Activated T-cell treated with anti-CD3 and anti-CD28 coated beads for 1 hour (primary cell): ENCODE results near the gene ISG15.
A peak's percentile ranks its signal among the peaks of the same experiment; 100 is the strongest.

ENCODE experiments used
- DNase-seq: peaks from one replicate; pipeline ENCODE4 v3.0.0-alpha.2; 2020; ENCODE audit warnings: low read depth

ISG15 gene

DNA sequence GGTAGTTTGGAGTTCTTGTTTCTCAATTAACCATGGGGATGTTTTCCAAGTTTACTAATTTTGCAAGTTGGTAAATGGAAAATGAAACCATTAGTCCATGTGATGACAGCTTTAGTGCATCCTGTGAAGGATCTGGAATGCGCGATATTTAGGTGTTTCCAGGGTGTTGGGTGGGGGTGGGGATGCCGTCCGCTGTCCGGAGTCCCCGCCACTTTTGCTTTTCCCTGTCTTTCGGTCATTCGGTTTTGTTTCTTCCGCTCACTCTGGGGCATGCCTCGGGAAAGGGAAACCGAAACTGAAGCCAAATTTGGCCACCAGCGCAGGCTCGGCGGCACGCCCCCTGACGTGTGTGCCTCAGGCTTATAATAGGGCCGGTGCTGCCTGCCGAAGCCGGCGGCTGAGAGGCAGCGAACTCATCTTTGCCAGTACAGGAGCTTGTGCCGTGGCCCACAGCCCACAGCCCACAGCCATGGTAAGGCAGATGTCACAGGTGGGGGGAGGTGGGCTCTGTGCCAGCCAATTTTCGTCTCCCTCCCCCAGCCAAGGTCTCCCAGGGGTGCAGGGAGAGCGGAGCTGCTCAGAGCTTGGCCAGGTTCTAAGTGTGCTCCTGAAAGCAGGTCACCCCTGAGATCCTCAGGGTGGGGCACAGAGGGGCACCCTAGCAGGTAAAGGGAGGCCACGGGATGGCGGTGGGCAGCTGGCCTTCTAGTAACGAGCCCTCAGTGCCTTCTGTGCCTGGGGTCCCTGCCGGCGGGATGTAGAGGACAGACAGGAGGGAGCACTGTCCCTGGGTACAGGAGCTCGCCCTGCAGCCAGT is at the start of gene ISG15:
ISG15 (plus strand) TSS at position 393 of the 817 bp plus-strand sequence; CDS start at position 470, 77 bp downstream.
- peak; percentile 87 for DNase-seq

GRCh38 chr1:963746-964525 is 49.4 kb upstream of the ISG15 start:
- DNase-seq = no peak

DNA sequence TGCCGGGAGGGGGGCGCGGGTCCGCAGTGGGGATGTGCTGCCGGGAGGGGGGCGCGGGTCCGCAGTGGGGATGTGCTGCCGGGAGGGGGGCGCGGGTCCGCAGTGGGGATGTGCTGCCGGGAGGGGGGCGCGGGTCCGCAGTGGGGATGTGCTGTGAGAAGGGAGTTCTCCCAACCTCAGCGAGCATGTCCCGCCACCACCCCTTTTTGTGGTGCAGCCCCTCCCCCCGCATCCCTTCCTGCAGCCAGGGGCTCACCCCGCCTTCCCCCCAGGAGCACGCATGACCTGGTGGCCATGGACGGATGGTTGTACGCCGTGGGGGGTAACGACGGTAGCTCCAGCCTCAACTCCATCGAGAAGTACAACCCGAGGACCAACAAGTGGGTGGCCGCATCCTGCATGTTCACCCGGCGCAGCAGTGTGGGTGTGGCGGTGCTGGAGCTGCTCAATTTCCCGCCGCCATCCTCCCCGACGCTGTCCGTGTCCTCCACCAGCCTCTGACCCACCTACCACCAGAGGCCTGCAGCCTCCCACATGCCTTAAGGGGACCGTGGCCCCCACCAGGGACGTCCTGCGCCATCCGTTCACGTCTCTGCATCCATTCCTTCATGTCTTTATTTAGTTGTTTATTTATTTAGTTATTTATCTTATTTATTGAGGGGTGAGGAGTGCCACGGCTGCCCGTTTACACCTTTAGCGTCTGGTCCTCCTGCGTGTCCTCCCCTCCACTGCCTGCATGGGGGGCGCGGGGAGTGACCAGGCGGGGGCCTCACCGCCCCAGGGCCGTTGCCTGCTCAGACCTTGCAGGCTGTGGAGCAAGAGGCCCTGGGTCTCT is 48.4 kb upstream of the ISG15 start:
- no peak for DNase-seq

GRCh38 chr1:965526-966134 is 47.7 kb upstream of the ISG15 start:
- no peak for DNase-seq

- no peak for DNase-seq
These were observed 47.1 kb upstream of the ISG15 start, which contains the start of gene PLEKHN1 for GRCh38 chr1:966135-966703. PLEKHN1 (plus strand) TSS chr1:966482; CDS start chr1:966532, 50 bp downstream.

DNA sequence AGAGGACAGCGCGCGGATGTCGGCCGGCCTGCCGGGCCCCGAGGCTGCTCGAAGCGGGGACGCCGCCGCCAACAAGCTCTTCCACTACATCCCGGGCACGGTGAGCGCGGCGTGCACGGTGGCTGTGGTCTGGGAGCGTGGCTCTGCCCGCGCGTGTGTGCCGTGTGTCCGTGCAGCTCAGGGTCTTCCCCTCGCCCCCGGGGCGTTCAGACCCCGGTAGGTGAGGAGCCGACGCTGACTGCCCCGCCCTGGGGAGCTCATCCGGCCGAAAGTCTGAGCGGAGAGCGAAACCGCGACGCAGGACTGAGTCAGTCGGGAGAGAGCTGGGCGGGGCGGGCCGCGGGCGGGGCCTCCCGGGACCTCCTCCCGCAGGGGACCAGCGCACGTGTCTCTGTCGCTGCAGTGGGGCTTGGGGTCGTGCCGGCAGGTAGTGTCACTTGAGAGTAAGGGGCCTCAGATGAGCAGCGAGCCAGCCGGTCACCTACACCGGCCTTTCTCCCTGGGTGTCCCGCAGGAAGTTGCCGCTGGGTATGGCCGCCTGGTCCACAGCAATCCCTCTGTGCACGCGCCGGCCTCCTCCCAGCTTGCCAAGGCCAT is 46.5 kb upstream of the ISG15 start:
- peak; percentile 81 for DNase-seq

GRCh38 chr1:967466-968343 is 45.6 kb upstream of the ISG15 start:
- DNase-seq = no peak

DNA sequence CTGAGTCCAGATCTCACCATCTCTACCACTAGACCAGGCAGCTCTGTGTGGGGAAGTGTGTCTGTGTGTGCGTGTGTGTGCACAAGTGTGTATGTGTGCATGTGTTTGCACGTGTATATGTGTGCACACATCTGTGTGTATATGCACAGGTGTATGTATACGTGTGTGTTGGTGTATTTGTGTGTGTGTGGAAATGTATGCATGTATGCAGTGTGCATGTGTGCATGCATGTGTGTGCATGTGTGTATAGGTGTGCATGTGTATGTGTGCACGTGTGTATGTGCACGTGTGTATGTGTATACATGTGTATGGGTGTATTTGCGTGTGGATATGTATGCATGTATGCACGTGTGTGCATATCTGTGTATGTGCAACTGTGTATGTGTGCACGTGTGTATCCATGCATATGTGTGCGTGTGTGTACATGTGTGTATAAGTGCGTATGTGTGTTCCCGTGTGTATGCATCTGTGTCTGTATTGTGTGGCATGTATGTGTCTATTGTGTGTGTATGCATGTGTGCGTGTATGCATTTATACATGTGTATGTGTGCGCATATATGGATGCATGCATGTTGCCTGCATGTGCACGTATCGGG is 43.9 kb upstream of the ISG15 start:
- DNase-seq = no peak

DNA sequence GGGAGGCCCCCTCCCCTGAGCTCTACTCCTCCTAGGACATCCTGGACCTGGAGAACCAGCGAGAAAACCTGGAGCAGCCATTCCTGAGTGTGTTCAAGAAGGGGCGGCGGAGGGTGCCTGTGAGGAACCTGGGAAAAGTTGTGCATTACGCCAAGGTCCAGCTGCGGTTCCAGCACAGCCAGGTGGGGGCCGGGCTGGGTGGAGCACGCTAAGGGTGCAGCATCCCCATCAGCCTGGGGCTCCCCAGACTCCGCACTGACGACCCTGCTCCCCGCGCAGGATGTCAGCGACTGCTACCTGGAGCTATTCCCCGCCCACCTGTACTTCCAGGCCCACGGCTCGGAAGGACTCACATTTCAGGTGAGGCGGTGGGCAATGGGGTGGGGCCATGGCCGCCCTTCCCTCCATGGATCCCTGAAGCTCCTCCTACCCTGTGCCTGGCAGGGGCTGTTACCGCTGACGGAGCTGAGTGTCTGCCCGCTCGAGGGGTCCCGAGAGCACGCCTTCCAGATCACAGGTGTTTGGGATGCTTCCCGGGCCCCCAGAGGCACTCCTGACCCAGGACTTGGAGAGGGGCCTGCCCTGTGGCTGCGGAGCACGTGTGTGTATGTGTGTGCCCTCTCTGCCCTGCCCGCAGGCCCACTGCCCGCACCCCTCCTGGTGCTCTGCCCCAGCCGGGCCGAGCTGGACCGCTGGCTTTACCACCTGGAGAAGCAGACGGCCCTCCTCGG is 42.9 kb upstream of the ISG15 start:
- DNase-seq = no peak

GRCh38 chr1:970973-971730 is 42.1 kb upstream of the ISG15 start:
- DNase-seq = no peak

- no peak for DNase-seq
These were observed 41.4 kb upstream of the ISG15 start for GRCh38 chr1:971751-972506.

GRCh38 chr1:972726-973458 is 40.4 kb upstream of the ISG15 start:
- no peak for DNase-seq

GRCh38 chr1:973459-974292 is 39.6 kb upstream of the ISG15 start:
- DNase-seq = no peak

DNA sequence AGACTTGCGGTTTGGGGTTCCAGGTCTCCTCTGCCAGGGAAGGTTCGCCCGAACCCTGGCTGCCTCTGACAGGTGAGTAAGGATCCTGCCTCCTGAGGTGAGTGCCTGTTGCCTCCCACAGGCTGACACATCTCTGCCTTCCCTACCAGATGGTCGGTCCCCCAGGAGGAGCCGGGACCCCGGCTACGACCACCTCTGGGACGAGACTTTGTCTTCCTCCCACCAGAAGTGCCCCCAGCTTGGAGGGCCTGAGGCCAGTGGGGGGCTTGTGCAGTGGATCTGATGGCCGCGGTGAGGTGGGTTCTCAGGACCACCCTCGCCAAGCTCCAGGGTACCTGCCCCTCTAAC is 39.0 kb upstream of the ISG15 start:
- DNase-seq = no peak

GRCh38 chr1:974687-975328 is 38.5 kb upstream of the ISG15 start:
- DNase-seq = no peak
